GM10266 (cell line): ENCODE data around the gene RXRB.

Source experiments
- DNase-seq: peaks from one replicate; pipeline ENCODE4 v3.0.0; 2012; ENCODE audit errors: extremely low spot score
- CTCF ChIP-seq: IDR thresholded peaks from 2 replicates; pipeline ENCODE4 v1.5.1; 2012; ENCODE audit warnings: mild to moderate bottlenecking, low read depth; ENCODE audit not compliant: control insufficient read depth, insufficient read depth; ENCODE audit errors: missing control alignments

Gene RXRB

DNA sequence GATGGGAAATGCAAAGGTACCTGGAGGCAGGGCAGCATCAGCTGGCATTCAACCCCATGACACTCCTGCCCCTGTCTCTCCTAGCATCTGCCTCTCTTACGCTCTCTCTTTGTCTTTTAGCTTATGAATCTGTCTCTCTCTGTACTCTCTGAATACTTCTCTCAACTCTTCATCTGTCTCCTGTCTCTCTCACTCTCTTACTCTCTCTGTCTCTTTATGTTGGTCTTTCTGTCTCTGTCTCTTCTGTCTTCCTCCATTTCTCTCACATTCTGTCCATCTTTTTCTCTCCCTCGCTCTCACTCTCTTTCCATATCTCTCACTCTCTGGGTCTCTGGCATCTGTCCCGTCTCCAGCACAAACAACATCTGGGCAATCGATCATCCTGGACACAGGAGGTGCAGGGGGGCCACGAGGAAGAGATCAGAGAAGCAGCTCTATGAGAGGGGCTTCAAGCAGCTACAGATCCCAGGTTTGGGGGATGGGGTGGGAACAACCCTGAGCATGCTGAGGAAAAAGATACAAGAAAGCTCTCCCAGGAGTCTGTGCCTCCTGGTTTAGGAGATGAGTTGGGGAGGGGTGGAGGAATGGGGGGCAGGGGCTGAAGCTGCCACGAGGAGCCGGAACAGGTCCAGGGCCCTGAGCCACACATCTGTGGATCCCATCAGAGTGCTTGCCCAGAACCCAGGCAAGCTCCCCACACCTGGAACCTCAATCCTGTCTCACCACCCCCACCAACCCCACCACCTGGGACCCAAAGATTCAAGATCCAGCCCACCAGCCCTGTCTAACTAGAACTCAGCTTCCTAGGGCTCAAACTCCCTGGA, 10.6 kb downstream of the RXRB start:
- no peak for DNase-seq
- no peak for TF ChIP-seq CTCF

GRCh38 chr6:33189164-33189563, 11.3 kb downstream of the RXRB start:
- no peak for TF ChIP-seq CTCF
- no peak for DNase-seq

- no peak for TF ChIP-seq CTCF
- no peak for DNase-seq
Measured at GRCh38 chr6:33187809-33188208, 12.7 kb downstream of the RXRB start.

- no peak for DNase-seq
- TF ChIP-seq CTCF = no peak
Measured at GRCh38 chr6:33185654-33186187, 14.7 kb downstream of the RXRB start.

GRCh38 chr6:33185190-33185589, 15.3 kb downstream of the RXRB start:
- DNase-seq = no peak
- no peak for TF ChIP-seq CTCF

DNA sequence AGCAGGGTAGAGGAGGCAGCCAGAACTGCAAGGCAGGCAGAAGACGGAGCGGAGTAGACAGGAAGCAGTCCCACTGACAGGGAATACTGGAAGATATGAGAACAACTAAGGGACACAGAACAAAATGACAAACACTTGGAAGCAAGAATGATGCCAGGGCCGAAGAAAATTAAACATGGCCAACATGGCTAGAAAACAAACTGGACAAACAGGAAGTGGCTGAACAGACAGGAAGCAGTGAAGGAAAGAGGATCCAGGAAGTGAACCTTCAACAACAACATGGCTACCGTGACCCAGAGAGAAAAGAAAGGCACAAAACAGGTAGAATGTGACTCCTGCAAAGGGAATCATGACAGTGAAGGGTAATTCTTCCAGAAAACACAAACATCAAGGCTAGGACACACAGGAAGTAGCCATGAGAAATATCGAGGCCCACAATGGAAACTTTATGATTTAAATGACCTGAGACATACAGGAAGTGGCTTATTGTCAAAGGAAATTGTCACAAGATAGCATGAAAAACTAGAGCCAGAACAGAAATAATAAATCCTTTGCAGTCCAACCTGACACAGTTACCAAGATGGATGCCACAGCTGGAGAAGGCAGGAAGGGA, 17.3 kb downstream of the RXRB start:
- no peak for DNase-seq
- no peak for TF ChIP-seq CTCF

GRCh38 chr6:33181141-33181540, 19.3 kb downstream of the RXRB start:
- no peak for DNase-seq
- TF ChIP-seq CTCF = no peak
